ENCODE results near the gene MAP3K7CL. TPM values are rescaled to one million over a fixed set of nuclear protein-coding genes. Genes with fewer than 3 reads are reported as not detected.

MAP3K7CL gene
- total and polyA plus RNA-seq, 4 donors: 1.4 to 3.5 (median 3.1) TPM

DNA sequence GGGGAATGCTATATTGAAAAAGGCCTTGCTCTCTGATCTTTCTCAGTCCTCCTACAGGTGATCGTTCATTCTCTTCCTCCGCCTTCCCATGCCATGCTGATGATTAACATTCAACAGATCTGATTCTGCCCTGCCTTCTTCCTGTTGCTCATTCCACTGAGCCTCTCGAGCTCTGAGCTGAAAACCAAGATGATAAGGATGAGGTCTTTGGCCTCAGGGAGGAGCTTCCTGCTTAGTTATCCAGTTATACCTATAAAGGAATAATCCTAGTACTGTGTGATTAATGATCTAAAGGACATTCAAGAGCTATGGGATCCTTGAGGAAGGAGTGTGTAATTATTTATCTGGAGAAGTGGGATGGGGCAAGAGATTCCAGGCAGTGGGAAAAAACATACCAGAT lies 25.2 kb upstream of the MAP3K7CL start:
- Histone ChIP-seq H3K27me3 (ENCODE audit: control insufficient read depth in 4 of 4, insufficient read depth in 4 of 4, low read length in 3 of 4) (no peaks in the 10 kb centered on the region), H3K27ac (ENCODE audit: low read depth in 1 of 2, low read length in 2 of 2) (no peak overlapping the region), H3K4me3 (ENCODE audit: low read depth in 1 of 3, low read length in 3 of 3) (no peak overlapping the region), H3K9ac (ENCODE audit: low read depth in 1 of 2, low read length in 2 of 2) (no peak overlapping the region), H3K9me3 (ENCODE audit: control insufficient read depth in 4 of 4, low read length in 3 of 4) (no peaks in the 10 kb centered on the region), H3K4me1 (ENCODE audit: control insufficient read depth in 4 of 4, insufficient read depth in 4 of 4, low read length in 3 of 4) (peaks cover 0 to 7% (median 0%) of the 10 kb centered on the region in 4 donors), H3K36me3 (ENCODE audit: control insufficient read depth in 4 of 4, insufficient read depth in 3 of 4, low read depth in 1 of 4, low read length in 3 of 4) (no peaks in the 10 kb centered on the region)
- TF ChIP-seq, protein P1, sequence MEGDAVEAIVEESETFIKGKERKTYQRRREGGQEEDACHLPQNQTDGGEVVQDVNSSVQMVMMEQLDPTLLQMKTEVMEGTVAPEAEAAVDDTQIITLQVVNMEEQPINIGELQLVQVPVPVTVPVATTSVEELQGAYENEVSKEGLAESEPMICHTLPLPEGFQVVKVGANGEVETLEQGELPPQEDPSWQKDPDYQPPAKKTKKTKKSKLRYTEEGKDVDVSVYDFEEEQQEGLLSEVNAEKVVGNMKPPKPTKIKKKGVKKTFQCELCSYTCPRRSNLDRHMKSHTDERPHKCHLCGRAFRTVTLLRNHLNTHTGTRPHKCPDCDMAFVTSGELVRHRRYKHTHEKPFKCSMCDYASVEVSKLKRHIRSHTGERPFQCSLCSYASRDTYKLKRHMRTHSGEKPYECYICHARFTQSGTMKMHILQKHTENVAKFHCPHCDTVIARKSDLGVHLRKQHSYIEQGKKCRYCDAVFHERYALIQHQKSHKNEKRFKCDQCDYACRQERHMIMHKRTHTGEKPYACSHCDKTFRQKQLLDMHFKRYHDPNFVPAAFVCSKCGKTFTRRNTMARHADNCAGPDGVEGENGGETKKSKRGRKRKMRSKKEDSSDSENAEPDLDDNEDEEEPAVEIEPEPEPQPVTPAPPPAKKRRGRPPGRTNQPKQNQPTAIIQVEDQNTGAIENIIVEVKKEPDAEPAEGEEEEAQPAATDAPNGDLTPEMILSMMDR (IDR thresholded peaks at IDR 0.05; ENCODE audit: low read depth, low read length, missing input control): no peak
- TF ChIP-seq RXRA (IDR thresholded peaks at IDR 0.05) (no peak), GABPA (IDR thresholded peaks at IDR 0.05 in 1 of 2, conservative IDR thresholded peaks at IDR 0.05 in 1 of 2) (no peak), HNF4G (IDR thresholded peaks at IDR 0.05) (no peak), TAF1 (conservative IDR thresholded peaks at IDR 0.05) (no peak), SP1 (IDR thresholded peaks at IDR 0.05) (no peak), EGR1 (IDR thresholded peaks at IDR 0.05; ENCODE audit: low read depth in 2 of 2) (no peak), FOXA1 (IDR thresholded peaks at IDR 0.05) (no peak), FOXA2 (IDR thresholded peaks at IDR 0.05) (no peak), JUND (IDR thresholded peaks at IDR 0.05) (no peak), HNF4A (conservative IDR thresholded peaks at IDR 0.05) (no peak), YY1 (IDR thresholded peaks at IDR 0.05) (no peak), NR2F2 (IDR thresholded peaks at IDR 0.05) (no peak)
- TF ChIP-seq, protein P2, sequence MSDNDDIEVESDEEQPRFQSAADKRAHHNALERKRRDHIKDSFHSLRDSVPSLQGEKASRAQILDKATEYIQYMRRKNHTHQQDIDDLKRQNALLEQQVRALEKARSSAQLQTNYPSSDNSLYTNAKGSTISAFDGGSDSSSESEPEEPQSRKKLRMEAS (IDR thresholded peaks at IDR 0.05): no peak
- TF ChIP-seq, protein P3, sequence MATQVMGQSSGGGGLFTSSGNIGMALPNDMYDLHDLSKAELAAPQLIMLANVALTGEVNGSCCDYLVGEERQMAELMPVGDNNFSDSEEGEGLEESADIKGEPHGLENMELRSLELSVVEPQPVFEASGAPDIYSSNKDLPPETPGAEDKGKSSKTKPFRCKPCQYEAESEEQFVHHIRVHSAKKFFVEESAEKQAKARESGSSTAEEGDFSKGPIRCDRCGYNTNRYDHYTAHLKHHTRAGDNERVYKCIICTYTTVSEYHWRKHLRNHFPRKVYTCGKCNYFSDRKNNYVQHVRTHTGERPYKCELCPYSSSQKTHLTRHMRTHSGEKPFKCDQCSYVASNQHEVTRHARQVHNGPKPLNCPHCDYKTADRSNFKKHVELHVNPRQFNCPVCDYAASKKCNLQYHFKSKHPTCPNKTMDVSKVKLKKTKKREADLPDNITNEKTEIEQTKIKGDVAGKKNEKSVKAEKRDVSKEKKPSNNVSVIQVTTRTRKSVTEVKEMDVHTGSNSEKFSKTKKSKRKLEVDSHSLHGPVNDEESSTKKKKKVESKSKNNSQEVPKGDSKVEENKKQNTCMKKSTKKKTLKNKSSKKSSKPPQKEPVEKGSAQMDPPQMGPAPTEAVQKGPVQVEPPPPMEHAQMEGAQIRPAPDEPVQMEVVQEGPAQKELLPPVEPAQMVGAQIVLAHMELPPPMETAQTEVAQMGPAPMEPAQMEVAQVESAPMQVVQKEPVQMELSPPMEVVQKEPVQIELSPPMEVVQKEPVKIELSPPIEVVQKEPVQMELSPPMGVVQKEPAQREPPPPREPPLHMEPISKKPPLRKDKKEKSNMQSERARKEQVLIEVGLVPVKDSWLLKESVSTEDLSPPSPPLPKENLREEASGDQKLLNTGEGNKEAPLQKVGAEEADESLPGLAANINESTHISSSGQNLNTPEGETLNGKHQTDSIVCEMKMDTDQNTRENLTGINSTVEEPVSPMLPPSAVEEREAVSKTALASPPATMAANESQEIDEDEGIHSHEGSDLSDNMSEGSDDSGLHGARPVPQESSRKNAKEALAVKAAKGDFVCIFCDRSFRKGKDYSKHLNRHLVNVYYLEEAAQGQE (IDR thresholded peaks at IDR 0.05): no peak
- TF ChIP-seq, protein P4, sequence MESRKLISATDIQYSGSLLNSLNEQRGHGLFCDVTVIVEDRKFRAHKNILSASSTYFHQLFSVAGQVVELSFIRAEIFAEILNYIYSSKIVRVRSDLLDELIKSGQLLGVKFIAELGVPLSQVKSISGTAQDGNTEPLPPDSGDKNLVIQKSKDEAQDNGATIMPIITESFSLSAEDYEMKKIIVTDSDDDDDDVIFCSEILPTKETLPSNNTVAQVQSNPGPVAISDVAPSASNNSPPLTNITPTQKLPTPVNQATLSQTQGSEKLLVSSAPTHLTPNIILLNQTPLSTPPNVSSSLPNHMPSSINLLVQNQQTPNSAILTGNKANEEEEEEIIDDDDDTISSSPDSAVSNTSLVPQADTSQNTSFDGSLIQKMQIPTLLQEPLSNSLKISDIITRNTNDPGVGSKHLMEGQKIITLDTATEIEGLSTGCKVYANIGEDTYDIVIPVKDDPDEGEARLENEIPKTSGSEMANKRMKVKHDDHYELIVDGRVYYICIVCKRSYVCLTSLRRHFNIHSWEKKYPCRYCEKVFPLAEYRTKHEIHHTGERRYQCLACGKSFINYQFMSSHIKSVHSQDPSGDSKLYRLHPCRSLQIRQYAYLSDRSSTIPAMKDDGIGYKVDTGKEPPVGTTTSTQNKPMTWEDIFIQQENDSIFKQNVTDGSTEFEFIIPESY (IDR thresholded peaks at IDR 0.05): no peak
- TF ChIP-seq, protein P5, sequence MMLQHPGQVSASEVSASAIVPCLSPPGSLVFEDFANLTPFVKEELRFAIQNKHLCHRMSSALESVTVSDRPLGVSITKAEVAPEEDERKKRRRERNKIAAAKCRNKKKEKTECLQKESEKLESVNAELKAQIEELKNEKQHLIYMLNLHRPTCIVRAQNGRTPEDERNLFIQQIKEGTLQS (IDR thresholded peaks at IDR 0.05): no peak
- WGBS: 73% methylated on average over 3 of the region's 3 CpGs
- no peak for DNase-seq (ENCODE audit: low spot score)
